Kidney tubule cell (primary cell): ENCODE measurements around the gene CD81.

Source experiments
- DNase-seq: peaks from one replicate; pipeline ENCODE4 v3.0.0-alpha.2; 2018; ENCODE audit warnings: low spot score

CD81 gene

DNA sequence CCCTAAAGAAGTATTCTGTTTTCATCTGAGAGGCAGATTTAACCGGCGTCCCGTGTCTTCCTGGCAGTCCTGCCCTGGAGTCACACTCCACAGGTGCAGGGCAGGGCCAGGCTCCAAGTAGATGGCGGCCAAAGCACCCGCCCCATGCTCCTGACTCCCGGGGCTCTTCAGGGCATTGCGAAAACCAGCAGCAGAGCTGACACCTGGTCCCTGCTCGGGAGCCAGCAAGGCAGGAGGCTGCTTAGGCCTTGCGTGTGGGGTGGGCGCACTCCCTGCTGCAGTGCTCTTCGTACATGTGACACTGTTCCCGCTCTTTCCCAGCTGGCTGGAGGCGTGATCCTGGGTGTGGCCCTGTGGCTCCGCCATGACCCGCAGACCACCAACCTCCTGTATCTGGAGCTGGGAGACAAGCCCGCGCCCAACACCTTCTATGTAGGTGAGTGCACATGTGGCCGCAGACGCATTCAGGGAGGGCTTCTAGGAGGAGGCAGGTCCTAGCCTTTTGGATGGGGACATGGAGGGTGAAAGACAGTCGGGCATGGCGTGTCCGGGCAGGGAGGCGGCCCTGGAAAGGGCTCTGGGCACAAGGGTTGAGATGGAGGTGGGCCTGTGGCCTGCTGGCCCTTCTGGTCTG lies 13.1 kb downstream of the CD81 start:
- DNase-seq = no peak

DNA sequence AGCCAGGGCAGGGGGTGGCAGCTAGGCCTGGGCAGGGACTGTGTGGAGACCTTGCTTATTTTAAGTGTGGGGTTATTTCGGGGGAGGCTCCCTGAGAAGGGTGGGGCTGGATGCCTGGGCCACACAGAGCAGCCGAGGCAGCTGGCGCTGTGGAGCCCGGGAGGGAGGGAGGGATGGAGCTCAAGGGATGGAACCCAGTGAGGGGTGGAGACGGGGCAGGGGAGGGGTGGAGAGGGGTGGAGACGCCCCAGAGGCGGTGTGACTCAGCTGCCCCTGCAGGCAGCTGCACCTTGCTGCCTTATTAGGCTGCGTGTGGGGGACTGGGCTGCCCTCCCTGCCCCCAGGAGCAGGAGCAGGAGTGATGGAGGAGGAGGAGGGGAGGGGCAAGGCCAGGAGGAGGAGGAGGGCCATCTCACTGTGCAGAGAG lies 13.6 kb downstream of the CD81 start:
- peak; percentile 79 for DNase-seq

DNA sequence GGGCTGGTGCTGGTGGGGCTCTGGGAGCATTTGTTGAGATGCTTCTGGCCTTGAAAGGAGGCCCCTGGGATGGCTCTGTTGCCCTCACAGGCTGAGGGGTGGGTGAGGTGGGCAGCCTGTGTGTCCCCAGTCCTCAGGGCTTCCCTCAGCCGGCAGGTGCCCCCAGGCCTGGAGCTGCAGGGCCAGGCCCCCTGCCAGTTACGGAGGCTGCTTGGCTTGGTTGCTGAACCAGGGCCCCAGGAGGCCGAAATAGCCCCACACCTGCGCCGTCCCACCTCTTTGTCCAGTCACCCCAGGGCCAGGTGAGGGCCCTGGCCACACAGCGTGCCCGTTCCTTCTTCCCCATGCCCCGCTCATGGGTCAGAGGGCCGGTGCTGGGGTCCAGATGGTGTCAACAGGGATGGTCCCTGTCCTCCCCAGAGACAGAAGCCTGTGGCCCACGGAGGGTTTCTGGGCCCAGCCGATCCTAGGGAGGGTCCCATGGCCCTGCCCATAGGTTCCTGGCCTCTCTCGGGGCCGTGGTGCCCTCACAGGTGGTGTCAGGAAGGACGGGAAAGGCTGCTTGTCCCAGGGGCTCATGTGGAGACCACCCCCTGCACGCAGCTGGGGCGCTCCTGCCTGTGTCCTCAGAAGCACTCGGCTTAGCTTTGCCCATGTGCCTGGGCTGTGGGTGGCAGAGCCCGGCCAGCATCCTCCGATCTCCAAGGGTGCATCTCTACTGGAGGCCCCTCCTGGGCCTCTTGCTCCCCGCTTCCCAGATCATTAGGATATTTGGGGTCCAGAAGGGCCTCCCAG lies 14.3 kb downstream of the CD81 start:
- no peak for DNase-seq

DNA sequence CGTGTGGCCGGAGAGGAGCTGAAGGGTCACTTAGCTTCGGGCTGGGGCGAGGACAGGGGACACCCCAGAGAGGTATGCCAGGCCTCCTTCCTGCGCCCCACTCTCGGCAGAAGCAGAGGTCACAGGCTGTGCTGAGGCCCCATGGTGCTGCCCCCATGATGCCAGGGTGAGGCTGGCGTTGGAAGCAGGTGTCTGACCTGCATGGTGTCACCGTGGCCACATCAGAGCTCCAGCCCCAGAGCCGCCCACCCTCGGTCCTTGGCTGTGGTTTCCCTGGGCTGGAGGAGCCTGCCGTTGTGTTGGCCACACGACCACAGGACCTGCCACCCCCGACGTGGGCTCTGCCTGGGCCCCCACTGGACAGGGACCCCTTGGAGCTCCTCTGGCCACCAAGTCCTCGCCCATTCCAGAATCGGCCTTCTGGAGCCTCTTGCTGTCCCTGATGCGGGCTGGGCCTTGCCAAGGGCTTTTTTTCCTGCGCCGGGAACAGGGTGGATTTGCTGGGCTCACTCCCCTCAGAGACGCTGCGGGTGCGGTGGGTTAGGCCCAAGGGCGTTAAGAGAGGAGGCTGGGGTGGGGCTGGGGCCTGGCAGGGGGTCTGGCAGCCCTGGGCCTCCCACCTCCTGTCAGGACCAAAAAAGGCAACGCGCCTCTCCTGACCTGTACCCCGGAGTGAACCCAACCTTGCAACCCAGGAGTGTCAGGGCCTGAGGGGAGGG lies 15.3 kb downstream of the CD81 start:
- no peak for DNase-seq

DNA sequence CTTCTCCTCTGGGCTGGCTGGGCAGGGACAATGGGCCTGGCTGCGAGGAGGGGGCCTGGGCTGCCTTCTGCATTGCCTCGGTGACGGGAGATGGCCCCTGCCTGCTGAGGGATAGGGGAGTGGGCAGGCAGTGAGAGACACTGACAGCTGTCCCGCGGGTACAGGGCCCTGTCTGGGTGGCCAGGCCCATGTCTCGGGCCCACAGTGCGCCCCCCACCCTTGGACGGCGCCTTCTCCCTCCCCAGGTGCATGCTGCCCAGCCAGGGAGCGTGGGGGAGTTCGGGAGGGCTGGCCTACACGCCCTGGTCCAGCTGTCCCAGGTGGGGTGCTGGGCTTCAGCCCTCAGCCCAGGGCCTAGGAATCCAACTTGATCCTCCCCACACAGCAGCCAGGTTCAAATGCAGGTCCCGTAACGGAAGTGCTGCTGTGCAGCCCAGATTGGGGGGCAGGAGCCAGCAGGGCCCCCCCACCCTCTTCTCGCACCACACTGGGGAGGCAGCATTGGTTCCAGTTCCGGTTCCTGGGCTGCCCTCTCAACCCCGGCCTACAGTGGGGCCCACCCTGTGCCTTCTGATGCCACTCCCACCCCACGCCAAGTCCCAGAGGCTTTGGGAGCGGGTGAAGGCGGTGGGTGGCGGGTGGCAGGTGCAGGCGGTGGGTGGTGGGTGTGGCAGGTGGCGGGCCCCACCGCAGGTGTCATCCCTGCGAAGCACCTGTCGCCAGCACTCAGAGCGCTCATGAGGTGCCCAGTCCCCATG lies 16.2 kb downstream of the CD81 start:
- no peak for DNase-seq

DNA sequence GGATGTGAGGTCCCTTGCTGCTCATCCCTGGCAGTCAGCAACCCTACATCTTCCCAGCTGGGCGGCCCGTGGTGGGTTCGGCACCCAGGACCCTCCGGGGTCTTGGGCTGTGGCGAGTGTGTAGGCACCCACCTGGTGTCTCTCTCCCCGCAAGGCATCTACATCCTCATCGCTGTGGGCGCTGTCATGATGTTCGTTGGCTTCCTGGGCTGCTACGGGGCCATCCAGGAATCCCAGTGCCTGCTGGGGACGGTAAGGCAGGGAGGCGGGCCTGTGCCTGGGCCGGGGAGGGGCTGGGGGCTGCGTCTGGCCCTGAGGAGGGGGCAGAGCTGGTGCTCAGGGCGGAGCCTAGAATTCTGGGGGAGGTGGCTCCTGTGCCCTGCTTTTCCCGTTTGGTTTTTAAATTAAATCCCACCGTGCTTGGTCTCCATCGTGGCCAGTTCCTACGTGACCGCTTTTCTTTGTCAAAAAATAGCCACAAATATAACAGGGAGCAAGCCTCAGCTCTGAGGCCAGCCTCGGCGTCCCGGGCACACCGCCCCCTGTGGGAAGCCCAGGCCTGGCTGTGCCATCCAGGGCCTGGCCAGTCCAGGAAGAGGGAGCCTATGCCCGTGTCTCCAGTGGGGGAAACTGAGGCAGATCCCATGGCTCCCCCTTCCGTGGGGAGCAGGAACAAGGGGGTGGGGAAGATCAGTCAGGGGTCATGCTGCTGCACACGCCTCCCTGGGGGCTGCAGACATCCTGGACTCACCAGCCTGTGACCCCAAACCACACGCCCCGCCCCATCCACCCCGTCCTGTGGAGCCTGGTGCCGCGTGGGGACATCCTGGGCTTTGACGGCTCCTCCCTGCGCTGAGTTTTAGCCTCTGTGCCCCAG lies 17.1 kb downstream of the CD81 start:
- no peak for DNase-seq

DNA sequence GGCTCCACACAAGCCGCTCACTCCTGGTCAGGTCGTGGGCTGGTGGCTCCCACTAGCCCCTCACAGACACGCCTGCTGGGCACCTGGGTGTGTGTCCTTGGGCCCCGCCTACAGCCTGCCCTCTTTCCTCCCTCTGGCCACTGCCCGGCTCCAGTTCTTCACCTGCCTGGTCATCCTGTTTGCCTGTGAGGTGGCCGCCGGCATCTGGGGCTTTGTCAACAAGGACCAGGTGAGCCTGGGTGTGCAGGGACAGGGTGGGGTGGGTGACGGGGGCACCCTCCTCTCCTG lies 17.7 kb downstream of the CD81 start:
- no peak for DNase-seq

DNA sequence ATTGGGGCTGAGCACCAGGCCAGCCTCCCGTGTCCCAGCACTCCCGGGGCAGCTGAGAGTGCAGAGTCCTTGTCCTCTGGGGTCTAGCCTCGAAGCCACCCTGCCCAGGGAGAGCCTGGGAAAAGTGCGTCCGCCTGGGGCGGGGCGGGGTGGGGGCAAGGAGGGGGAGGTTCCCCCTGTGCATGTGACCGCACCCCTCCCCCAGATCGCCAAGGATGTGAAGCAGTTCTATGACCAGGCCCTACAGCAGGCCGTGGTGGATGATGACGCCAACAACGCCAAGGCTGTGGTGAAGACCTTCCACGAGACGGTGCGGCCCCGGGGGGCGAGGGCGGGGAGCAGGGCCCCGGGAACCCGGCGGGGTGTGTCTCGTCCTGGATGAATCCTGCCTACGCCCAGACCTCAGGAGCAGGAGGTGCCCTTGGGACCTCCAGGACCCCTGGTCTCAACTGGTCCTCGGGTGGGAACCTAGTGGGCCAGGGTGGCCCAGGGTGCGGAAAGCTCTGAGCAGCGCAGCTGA lies 18.2 kb downstream of the CD81 start:
- DNase-seq = no peak

DNA sequence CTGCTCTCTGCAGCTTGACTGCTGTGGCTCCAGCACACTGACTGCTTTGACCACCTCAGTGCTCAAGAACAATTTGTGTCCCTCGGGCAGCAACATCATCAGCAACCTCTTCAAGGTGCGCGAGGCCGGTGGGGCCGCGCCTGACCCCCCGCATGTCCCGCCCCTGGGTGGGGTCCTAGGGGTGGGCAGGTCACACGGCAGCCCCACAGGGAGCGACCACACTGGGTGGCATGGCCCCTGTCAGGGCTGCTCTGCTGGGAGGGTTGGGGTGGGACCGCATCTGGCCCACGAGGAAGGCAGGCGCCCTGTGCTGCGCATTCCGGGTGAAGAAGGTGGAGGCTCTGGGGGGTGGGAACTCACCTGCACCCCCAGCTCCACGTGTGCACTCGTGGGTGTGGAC lies 18.7 kb downstream of the CD81 start:
- DNase-seq = no peak

DNA sequence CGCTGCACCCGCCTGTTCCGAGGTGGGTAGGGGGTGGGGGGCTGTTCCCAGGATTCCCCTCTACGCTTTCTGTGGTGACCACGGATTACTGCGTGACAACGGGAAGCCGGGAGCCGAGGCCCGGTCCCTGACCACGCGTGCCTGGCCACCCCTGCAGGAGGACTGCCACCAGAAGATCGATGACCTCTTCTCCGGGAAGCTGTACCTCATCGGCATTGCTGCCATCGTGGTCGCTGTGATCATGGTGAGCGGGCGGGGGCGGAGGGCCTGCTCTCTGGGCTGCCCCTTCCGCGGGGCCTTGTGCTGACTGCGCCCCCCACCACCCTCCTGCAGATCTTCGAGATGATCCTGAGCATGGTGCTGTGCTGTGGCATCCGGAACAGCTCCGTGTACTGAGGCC lies 19.4 kb downstream of the CD81 start:
- DNase-seq = no peak

DNA sequence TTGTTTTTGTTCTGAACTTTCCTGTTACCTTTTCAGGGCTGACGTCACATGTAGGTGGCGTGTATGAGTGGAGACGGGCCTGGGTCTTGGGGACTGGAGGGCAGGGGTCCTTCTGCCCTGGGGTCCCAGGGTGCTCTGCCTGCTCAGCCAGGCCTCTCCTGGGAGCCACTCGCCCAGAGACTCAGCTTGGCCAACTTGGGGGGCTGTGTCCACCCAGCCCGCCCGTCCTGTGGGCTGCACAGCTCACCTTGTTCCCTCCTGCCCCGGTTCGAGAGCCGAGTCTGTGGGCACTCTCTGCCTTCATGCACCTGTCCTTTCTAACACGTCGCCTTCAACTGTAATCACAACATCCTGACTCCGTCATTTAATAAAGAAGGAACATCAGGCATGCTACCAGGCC lies 19.9 kb downstream of the CD81 start:
- no peak for DNase-seq

DNA sequence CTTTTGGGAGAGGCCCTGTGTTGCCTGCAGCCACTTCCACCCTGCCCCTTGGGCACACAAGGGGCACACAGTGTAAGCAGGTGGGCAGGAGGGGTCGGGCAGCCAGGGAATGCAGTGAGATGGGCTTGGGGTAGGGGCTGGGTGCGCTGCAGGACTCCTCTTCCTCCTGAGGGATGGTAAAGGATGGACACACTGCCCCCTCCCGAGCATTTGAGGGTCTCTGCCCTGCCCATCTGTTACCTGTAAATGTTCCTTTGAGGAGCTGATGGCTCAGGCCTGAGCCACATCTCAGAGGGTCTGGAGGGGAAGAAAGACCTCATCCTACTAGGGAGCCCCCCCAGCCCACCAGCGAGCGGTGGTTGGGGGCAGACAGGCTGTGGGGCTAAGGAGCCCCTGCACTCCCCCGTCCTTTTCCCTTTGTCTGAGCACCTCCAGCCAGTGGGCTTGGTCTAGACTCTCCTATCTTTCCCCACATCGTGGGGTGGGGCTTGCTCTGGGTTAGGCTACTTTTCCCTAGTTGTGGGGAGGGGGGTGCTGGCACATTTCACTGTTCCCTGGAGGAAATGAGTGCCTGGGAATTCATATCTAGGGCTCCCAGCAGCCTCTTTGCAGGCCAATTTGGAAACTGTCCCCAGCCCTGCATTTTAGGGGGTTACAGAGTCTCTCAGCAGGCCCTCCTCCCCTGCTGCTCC lies 21.7 kb downstream of the CD81 start:
- no peak for DNase-seq

DNA sequence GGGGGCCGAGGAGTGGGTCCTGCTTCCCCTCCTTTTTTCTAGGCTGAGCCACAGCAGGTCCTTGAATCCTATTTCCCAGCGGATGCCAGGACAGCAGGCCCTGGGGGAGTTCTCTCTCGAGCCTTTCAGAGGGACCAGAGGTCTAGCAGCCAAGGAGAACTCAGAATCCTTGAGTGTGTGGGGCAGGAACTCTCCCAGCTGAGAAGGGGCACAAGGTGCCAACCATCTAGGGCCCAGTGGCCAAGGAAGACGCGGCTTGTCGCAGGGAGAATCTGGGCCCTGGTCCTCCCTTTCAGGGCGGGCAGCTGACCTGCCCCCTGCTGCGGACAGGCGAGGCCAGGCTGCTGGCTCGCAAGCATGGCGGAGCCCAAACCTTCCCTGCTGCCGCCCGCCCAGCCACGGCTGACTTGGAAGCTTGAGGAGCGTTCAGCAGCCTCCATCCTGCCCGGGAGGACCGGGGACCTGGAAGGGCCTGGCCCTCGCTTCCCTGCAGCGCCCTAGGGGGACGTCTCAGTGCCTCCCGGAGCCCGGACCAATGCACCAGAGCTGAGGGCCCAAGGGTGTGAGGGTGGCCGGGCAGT lies 22.5 kb downstream of the CD81 start:
- DNase-seq = no peak

DNA sequence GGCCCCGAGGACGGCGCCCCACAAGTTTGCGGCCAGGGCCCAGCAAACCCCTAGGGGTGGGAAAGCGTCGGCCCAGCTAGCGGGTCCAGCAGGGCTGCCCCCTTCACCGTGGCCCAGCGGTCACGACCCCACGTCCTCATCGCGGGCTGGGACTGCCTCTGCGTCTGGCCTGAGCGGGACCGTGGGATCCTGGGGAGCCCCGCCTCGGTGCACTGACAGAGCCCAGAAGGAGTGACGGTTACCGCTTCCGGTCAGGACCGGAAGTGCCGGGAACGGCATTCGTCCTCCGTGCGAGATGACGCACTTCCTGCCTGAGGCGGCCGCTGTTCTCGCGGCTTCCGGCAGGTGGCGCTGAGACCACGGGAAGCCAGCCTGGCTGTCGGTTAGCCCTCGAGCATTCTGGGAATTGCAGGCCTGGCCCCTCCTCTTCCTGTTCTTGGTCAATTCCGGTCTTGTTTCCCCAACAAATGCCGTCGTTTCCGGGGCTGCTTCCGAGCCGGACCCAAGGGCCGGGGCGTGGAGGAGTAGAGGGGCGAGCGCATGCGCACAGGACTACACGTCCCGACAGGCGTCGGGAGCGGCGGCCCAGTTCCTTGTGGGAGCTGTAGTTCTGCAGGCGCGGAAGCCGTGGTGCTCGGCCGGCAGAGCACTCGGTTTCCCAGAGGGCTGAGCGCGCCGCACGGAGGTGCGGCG lies 23.1 kb downstream of the CD81 start, which contains the start of gene TSSC4:
TSS of gene TSSC4 (plus strand) at position 682 of the 693 bp plus-strand sequence. CDS start 1,884 bp downstream, outside the sequence.
- DNase-seq = peak; percentile 100

DNA sequence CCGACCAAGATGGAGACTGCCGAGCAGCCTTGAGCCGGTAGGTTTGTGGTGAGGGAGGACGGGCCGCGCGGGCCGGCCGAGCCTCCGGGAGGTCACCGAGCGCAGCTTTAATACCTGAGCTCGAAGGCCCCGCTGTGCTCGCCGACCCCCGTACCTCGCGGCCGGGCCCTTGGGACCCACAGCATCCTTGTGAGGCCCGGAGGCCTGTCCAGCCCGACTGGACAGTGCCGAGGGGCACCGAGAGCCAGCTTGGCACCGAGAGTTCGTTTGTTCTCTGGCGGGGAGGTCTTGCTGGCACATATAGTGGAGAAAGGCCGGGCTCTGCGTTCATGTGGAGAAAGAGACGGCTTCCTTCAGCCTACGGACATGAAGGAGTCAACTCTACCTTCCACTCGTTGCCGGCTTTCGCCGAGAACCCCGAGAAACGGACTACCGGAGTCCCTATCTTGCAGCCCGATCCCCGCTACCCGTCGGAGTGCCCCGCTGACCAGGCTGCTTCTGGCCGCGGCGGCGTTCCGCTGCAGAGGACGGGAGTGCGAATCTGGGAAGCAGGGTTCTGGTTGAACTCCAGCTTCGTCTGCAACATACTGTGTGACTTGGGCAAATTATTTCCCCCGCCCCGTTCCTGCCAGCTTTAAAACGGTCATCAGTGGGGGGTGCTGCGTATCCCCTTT lies 23.8 kb downstream of the CD81 start:
- no peak for DNase-seq

DNA sequence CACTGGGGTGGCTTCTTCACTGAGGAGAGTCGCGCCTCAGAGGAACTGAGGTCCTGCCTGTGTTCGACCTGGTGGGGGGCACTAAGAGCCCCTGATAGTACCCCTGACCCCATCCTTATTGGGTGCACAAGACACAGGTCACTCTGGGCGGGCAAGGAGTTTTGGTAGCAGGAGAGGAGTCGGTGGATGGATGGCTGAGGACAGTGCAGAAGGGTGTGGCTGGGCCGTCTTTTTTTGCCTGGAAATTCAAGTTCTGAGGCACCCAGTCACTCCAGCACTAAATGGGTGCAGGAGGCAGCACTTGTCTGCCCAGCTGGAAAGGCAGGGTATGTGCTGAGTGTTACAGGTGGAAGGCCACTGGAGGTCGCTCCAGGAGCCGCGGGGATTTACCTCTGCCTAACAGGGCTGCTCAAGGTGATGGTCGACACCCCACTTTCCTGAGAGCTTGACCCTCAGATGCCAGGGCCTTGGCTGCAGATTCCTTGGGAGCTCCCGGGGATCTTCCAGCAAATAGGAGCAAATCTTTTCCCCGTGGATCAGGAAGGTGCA lies 24.4 kb downstream of the CD81 start:
- no peak for DNase-seq

DNA sequence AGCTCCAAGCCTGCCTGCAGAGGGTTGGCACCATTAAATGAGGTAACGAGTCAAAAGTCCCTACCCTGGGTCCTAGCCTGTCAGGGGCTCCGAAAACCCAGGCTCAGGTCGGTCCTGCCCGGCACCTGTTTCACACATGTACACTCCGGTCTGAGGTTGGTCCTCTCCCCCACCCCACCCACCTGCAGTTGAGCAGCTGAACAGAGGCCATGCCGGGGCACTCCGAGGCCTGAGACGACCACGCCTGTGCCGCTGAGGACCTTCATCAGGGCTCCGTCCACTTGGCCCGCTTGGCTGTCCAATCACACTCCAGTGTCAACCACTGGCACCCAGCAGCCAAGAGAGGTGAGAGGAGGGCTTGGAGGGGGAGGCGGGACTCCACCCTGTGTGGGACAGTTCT lies 25.0 kb downstream of the CD81 start:
- DNase-seq = no peak

DNA sequence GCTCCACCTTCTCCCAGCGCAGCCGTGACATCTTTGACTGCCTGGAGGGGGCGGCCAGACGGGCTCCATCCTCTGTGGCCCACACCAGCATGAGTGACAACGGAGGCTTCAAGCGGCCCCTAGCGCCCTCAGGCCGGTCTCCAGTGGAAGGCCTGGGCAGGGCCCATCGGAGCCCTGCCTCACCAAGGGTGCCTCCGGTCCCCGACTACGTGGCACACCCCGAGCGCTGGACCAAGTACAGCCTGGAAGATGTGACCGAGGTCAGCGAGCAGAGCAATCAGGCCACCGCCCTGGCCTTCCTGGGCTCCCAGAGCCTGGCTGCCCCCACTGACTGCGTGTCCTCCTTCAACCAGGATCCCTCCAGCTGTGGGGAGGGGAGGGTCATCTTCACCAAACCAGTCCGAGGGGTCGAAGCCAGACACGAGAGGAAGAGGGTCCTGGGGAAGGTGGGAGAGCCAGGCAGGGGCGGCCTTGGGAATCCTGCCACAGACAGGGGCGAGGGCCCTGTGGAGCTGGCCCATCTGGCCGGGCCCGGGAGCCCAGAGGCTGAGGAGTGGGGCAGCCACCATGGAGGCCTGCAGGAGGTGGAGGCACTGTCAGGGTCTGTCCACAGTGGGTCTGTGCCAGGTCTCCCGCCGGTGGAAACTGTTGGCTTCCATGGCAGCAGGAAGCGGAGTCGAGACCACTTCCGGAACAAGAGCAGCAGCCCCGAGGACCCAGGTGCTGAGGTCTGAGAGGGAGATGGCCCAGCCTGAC lies 26.0 kb downstream of the CD81 start:
- no peak for DNase-seq
